Gastroesophageal sphincter (tissue), 4 donors: ENCODE results near the gene DIP2C. TPM values are rescaled to one million over a fixed set of nuclear protein-coding genes. Genes with fewer than 3 reads are reported as not detected.

Experiments
- ATAC-seq: fragments of 150-250 bp; one replicate; pipeline ENCODE4 v1.9.1; 2016; ENCODE audit warnings: mild to moderate bottlenecking, moderate library complexity
- H3K27ac ChIP-seq, 4 donors: fragments of 200-600 bp; sonication (generic) in 3 of 4; 1 replicate in 3 of 4; 2 replicates in 1 of 4; pipeline ENCODE4 v1.5.1; 2016 to 2019
- H3K27me3 ChIP-seq: fragments of 200-600 bp; sonication (generic); one replicate; pipeline ENCODE4 v1.5.1; 2019
- H3K36me3 ChIP-seq, 2 donors: fragments of 200-600 bp; sonication (generic); one replicate each; pipeline ENCODE4 v1.5.1; 2019; ENCODE audit warnings: control low read depth in 1 of 2
- H3K4me1 ChIP-seq, 3 donors: fragments of 200-600 bp; sonication (generic); 1 replicate in 2 of 3; 2 replicates in 1 of 3; pipeline ENCODE4 v1.5.1; 2016 to 2019; ENCODE audit warnings: control low read depth in 2 of 3
- H3K4me3 ChIP-seq, 2 donors: fragments of 200-600 bp; sonication (generic); one replicate each; pipeline ENCODE4 v1.5.1; 2019; ENCODE audit warnings: mild to moderate bottlenecking in 1 of 2, moderate library complexity in 1 of 2
- H3K9me3 ChIP-seq, 3 donors: fragments of 200-600 bp; sonication (generic); one replicate each; pipeline ENCODE4 v1.5.1; 2017 to 2019; ENCODE audit warnings: control low read depth in 2 of 3
- EP300 ChIP-seq: sonication (generic); formaldehyde crosslinking; IDR thresholded peaks from one replicate; pipeline ENCODE4 v1.6.1; 2017; ENCODE audit warnings: antibody characterized with exemption, mild to moderate bottlenecking
- POLR2A ChIP-seq, 2 donors: fragments of 450-650 bp; IDR thresholded peaks; one replicate each; pipeline ENCODE4 v1.6.1; 2017; ENCODE audit warnings: antibody characterized with exemption in 2 of 2, mild to moderate bottlenecking in 2 of 2, moderate library complexity in 1 of 2
- POLR2AphosphoS5 ChIP-seq: sonication (generic); formaldehyde crosslinking; IDR thresholded peaks from one replicate; pipeline ENCODE4 v1.6.1; 2017; ENCODE audit warnings: antibody characterized with exemption
- WGBS, 2 donors: methylation state at CpG; one replicate each; pipeline ENCODE4 v1.1.5; 2018; ENCODE audit warnings: low coverage in 1 of 2; 5-methylcytosine and 5-hydroxymethylcytosine counted together
- total RNA-seq, 4 donors: library from RNA; depleted of rRNA; stranded (reverse); fragments of >200 nt; gene quantifications; one replicate each; pipeline ENCODE4 v1.1.0, GENCODE V29; 2016
- TF ChIP-seq, protein P1 (sequence below), 4 experiments: fragments of 200-600 bp in 2 of 4; fragments of 450-650 bp in 2 of 4; sonication (generic) in 1 of 4; IDR thresholded peaks; one replicate each; pipeline ENCODE4 v1.5.1; 2017 to 2019; ENCODE audit warnings: antibody characterized with exemption in 4 of 4, mild to moderate bottlenecking in 2 of 4, moderate library complexity in 2 of 4

Gene DIP2C
- total RNA-seq, 4 donors from 2014 or later = 40.8 to 73.8 (median 47.7) TPM

DNA sequence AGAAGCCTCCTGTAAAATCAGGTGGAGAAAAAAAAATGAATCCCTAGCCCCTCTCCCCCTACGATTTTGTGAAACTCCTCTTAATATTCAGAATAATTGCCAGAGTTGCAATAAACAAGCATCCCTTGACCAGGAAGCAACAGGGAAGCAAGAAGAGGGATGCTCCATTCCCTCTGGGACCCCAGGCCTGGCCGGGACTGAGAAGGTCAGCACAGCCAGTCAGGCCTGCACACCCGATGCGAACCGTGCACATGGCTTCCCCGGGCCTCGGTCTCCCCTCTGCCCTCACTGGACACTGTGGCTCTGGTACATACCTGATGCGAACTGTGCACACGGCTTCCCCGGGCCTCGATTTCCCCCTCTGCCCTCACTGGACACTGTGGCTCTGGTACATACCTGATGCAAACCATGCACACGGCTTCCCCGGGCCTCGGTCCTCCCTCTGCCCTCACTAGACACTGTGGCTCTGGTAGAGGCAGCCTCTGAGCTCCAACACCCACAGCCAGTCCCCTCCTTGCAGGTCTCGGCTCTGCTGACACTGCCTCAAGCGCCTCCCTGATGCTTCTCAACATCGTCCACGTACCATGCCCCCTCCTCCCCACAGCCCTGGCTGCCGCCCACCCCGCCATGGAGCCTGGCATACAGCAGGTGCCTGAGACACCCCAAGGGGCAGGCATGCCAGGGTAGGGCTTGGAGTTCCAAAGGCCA is 138.6 kb downstream of the DIP2C start:
- ATAC-seq = no peak
- H3K4me3 ChIP-seq = no peak overlapping the region
- no peaks in the 10 kb centered on the region for H3K9me3 ChIP-seq
- TF ChIP-seq, protein P1, sequence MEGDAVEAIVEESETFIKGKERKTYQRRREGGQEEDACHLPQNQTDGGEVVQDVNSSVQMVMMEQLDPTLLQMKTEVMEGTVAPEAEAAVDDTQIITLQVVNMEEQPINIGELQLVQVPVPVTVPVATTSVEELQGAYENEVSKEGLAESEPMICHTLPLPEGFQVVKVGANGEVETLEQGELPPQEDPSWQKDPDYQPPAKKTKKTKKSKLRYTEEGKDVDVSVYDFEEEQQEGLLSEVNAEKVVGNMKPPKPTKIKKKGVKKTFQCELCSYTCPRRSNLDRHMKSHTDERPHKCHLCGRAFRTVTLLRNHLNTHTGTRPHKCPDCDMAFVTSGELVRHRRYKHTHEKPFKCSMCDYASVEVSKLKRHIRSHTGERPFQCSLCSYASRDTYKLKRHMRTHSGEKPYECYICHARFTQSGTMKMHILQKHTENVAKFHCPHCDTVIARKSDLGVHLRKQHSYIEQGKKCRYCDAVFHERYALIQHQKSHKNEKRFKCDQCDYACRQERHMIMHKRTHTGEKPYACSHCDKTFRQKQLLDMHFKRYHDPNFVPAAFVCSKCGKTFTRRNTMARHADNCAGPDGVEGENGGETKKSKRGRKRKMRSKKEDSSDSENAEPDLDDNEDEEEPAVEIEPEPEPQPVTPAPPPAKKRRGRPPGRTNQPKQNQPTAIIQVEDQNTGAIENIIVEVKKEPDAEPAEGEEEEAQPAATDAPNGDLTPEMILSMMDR (IDR thresholded peaks at IDR 0.05) = no peak
- TF ChIP-seq POLR2A (IDR thresholded peaks at IDR 0.05) (no peak), EP300 (no peak), POLR2AphosphoS5 (no peak)
- WGBS, 2 donors = 84% methylated on average over 10 to 18 of the region's 20 CpGs
- H3K27ac ChIP-seq = peak overlapping the region in 2 of 4 donors; percentile 57 to 59
- no peaks in the 10 kb centered on the region for H3K27me3 ChIP-seq
- peaks cover 3 to 91% (median 7%) of the 10 kb centered on the region in 3 donors for H3K4me1 ChIP-seq
- H3K36me3 ChIP-seq = no peaks in the 10 kb centered on the region

GRCh38 chr10:549391-549790 is 140.1 kb downstream of the DIP2C start:
- Histone ChIP-seq H3K27ac (no peak overlapping the region), H3K4me3 (no peak overlapping the region), H3K9me3 (no peaks in the 10 kb centered on the region), H3K27me3 (no peaks in the 10 kb centered on the region), H3K36me3 (no peaks in the 10 kb centered on the region), H3K4me1 (peaks cover 3 to 78% (median 7%) of the 10 kb centered on the region in 3 donors)
- 85 to 93% methylated on average over 6 to 13 of the region's 16 CpGs for WGBS, 2 donors
- no peak for ATAC-seq
- TF ChIP-seq, protein P1 (IDR thresholded peaks at IDR 0.05) = no peak
- TF ChIP-seq EP300 = no peak
- no peak for TF ChIP-seq POLR2AphosphoS5
- no peak for TF ChIP-seq POLR2A (IDR thresholded peaks at IDR 0.05)

GRCh38 chr10:548238-548901 is 141.1 kb downstream of the DIP2C start:
- Histone ChIP-seq H3K27me3 (no peaks in the 10 kb centered on the region), H3K9me3 (no peaks in the 10 kb centered on the region), H3K4me1 (peaks cover 3 to 76% (median 7%) of the 10 kb centered on the region in 3 donors), H3K27ac (no peak overlapping the region), H3K4me3 (no peak overlapping the region), H3K36me3 (no peaks in the 10 kb centered on the region)
- 81 to 95% methylated on average over 7 to 10 of the region's 17 CpGs for WGBS, 2 donors
- ATAC-seq = no peak
- TF ChIP-seq POLR2AphosphoS5 = no peak
- no peak for TF ChIP-seq EP300
- TF ChIP-seq, protein P1 (IDR thresholded peaks at IDR 0.05) = no peak
- TF ChIP-seq POLR2A (IDR thresholded peaks at IDR 0.05) = no peak

GRCh38 chr10:547591-548081 is 141.8 kb downstream of the DIP2C start:
- WGBS, 2 donors = 60 to 61% methylated on average over 5 to 6 of the region's 6 CpGs
- peaks cover 3 to 69% (median 7%) of the 10 kb centered on the region in 3 donors for H3K4me1 ChIP-seq
- no peak for ATAC-seq
- no peak overlapping the region for H3K4me3 ChIP-seq
- no peaks in the 10 kb centered on the region for H3K9me3 ChIP-seq
- H3K27me3 ChIP-seq = no peaks in the 10 kb centered on the region
- H3K36me3 ChIP-seq = no peaks in the 10 kb centered on the region
- H3K27ac ChIP-seq = no peak overlapping the region
- TF ChIP-seq EP300 (no peak), POLR2AphosphoS5 (no peak), POLR2A (IDR thresholded peaks at IDR 0.05) (no peak)
- TF ChIP-seq, protein P1 (IDR thresholded peaks at IDR 0.05) = no peak
